ENCODE data around the gene TMPRSS11F.
A peak's percentile ranks its signal among the peaks of the same experiment; 100 is the strongest.
"Not testable (repeated sequence)": the region's sequence is repeated elsewhere in the genome, so short reads cannot be mapped to it uniquely, and the experiment has no call there.

Gene TMPRSS11F

DNA sequence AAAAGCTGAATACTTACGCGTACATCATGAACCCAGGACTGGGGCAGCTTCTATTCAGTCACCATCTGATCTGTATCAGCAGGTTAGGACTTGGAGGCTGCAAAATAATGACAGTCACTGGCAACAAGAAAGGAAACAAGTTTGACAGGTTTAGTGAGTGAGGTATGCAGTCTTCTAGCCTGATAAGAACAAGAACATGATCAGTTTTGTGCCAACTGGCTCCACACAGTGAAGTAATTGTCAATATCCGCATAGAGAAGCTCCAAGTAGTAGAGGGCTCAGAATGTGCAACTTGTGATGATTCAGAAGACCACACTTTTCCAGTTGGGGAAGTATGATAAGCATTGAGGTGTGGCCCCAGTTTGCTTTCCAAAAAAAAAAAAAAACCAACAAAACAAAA is at the start of gene TMPRSS11F:
TMPRSS11F (minus strand) TSS at position 77 of the 400 bp plus-strand sequence; CDS start at position 28, 49 bp downstream.
- no peak for DNase-seq

DNA sequence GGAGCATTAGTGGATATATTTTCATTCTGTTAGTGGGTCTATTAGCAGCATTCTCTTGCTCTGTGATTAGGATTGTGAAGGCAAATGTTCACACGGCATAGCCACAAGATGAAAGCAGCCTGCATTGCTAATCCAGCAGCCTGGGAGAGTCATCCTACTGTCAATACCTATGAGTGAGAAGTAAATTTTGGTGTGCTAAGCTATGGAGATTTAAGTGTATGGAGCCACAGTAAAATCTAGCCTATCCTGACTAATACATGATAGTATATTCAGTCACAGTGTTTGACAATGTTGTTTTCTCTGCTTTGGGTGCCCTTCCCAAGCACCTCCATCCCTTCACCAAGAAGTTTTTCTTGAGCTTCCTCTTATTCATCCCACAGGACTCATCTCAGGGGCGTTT is 47.2 kb upstream of the TMPRSS11F start:
- no peak for DNase-seq

DNA sequence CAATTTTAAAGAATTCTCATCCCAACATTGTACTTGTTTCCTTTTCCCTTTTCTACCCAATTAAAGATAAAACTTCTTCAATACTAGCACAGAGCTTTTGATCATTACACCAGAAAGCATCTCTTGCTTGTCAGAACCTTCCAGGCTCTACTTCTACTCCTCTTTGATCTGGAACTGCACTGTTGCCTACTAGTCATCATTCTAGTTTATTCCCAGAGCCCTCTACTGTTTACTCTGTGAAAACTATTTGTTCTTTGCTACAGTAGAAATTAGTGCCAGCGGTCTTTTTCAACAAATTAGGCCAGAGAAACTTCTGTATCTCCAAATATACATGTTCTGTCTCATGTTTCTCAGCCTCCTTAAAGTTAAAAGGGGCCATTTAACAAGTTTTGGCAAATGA is 46.8 kb upstream of the TMPRSS11F start:
- no peak for DNase-seq

DNA sequence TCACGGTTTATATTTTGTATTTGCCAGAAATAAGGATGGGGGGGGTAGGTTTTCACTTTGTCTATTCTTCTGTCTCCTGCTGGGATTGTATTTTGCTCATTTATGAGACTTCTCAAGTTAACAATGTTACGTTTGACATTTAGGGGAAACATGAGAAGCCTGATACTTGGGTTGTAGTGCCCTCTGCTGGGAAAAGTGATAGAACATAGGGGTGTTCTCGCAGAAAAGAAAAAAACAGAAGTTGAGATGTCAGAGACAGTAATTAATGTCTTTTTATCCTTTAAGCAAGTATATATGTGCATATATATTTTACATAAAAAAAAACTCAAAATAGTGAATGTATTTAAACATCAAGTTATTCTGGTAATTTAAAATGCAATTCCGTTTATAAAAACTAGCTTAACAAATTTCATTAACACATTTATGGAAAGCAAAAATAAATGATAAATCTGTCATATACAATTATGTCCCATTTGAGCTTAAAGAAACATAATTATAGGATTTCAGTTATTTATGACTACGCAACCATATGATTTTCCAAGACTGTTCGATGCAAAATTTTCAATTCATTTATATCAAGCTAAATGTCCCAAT is 46.0 kb upstream of the TMPRSS11F start:
- DNase-seq, result peak; percentile 36

DNA sequence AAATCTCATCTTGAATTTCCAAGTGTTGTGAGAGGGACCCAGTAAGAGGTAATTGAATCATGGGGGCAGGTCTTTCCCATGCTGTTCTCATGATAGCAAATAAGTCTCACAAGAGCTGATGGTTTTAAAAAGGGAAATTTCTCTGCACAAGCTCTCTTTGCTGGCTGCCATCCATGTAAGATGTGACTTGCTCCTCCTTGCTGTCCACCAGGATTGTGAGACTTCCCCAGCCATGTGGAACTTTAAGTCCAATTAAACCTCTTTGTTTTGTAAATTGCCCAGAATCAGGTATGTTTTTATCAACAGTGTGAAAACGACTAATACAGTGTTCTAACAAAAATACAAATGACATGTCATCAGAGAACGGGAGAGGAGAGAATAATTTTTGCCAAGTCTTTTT is 44.7 kb upstream of the TMPRSS11F start:
- DNase-seq, result not testable (repeated sequence)

DNA sequence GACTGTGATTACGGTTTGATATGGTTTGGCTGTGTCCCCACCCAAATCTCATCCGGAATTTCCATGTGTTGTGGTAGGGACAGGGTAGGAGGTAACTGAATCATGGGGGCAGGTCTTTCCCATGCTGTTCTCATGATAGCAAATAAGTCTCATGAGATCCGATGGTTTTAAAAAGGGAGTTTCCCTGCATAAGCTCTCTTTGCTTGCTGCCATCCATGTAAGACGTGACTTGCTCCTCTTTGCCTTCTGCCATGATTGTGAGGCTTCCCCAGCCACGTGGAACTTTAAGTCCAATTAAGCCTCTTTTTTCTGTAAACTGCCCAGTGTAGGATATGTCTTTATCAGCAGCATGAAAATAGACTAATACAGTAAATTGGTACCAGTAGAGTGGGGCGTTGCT is 42.5 kb upstream of the TMPRSS11F start:
- not testable (repeated sequence) for DNase-seq

DNA sequence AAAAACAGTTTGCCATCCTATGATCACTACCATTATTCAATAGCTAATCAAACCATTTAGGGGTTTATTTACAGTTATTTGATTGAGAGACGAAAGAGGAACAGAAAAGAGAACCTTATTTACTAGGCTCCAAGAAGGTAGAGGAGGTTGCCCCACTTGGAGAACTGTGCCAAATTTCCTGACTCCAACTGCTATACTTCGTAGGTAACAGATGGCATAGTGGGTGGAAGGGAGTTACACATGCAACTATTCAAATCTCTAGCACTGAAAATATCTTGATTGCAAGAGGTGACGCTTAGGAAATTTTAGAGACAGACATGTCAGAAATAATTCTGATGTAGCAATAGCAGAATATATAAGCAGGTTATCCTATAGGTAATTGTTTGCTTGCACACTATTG is 38.0 kb upstream of the TMPRSS11F start:
- DNase-seq, result no peak

DNA sequence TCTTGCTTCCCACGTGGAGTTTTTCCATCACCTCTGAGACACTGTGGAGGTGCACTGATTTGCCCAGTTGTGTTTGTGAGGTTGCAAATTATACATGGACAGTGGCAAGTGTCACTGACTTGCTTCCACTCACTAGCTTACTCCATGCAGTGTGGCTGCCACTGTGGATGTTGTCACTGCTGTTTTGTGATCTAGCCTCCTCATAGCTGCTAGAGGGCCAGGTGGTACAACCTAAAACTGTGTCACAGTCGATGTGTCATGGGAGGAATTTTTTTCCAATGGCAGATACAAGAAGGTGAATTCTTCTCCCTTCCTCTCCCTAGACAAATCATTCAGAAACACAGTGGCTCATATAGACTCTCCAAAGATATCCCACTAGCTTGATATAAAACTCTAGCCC is 37.5 kb upstream of the TMPRSS11F start:
- DNase-seq, result no peak

DNA sequence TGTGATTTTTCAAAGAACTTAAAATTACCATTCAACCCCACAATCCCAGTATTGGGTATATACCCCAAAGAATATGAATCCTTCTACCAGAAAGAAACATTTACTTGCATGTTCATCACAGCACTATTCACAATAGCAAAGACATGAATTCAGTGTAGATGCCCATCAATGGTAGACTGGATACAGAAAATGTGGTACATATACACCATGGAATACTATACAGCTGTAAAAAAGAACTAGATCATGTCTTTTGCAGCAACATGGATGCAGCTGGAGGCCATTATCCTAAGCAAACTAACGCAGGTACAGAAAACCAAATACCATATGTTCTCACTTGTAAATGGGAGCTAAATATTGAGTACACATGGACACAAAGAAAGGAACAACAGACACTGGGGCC is 34.1 kb upstream of the TMPRSS11F start:
- no peak for DNase-seq

DNA sequence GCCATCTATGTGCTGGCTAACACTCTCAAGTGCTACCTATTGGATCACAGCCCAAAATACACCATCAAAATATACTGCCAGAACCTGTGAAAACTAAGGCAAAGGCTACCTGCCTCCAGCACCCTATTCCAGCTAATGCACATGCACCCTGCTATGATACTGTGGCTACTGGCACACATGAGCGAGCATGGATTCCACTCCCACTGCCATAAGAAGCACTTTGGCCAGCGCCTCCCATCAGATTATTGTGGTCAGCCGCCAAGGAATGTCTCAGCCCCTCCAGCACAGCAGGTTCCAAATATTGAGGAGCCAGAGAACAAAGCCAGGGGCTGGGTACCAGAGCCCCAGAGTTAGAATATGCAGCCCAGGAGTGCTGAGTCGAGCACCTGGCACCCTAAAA is 32.5 kb upstream of the TMPRSS11F start:
- no peak for DNase-seq

DNA sequence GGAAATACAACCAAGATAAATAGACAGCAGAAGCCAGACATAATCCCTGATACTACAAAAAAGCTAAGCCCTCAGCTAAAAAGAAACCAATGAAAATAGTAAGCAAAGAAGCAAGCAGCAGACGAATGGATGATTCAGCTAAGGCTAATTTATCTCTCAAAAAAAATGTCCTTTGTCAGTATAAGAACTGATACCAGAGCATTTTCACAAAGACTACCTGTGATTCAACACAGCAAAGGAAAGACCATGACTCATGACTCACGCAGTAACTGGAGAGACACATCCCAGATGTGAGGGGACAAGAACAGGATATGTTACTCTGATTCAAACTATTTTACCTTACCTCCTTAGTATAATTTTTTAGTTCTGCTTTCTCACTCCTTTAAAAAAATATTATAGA is 22.7 kb upstream of the TMPRSS11F start:
- no peak for DNase-seq

DNA sequence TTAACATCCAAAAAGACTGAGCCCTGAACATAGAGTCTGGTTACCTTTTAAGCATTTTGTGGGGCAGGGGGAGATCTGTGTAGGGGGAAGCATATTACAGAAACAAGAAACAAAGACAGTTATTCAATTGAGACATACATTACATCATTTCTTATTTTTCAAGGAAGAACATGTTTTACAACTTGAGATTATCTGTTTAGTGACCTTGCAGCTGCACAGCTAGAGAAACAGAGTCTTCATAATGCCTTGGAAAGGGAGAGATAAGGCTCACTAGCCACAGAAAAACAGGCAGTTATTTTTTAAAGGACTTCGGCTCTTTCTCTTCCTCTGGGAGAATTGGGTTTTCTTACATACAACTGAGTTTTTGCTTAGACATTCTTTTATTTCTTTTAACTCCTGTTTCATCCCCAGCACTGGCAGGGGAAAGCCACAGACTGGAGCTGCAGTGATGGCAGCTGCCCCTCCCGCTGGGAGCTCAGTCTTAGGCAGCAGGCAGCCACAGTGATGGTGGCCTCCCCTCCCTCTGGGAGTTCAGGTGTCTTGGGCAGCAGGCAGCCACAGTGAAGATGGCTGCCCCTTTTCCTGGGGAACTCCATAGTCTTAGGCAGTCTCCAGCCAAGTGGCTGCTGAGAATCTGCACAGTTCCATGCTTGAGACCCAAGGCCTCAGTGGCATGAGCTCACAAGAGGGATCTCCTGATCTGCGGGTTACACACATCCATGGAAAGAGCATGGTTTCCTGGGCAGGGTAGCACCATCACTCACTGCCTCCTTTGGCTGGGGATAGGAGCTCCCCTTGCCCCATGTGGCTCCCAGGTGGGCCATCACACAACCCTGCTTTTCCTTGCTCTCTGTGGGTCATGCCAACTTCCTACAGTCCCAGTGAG is 19.4 kb upstream of the TMPRSS11F start:
- no peak for DNase-seq

DNA sequence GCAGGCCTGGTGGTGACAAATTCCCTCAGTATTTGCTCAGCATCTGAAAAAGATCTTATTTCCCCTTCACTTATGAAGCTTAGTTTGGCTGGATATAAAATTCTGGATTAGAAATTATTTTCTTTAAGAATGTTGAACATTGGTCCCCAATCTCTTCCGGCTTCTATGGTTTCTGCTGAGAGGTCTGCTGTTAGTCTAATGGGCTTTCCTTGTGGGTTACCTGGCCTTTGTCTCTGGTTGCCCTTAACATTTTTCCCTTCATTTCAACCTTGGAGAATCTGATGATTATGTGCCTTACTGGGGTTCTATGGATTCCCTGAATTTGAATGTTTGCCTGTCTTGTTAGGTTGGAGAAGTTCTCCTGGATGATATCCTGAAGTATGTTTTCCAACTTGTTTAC is 17.4 kb upstream of the TMPRSS11F start:
- DNase-seq, result no peak

DNA sequence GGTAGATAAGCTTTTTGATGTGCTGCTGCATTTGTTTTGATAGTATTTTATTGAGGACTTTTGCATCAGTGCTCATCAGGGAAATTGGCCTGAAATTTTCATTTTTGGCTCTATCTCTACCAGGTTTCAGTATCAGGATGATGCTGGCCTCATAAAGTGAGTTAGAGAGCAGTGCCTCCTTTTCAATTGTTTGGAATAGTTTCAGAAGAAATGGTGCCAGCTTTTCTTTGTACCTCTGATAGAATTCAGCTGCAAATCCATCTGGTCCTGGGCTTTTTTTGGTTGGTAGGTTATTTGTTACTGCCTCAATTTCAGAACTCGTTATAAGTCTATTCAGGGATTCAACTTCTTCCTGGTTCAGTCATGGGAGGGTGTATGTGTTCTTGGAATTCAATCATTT is 15.6 kb upstream of the TMPRSS11F start:
- no peak for DNase-seq

DNA sequence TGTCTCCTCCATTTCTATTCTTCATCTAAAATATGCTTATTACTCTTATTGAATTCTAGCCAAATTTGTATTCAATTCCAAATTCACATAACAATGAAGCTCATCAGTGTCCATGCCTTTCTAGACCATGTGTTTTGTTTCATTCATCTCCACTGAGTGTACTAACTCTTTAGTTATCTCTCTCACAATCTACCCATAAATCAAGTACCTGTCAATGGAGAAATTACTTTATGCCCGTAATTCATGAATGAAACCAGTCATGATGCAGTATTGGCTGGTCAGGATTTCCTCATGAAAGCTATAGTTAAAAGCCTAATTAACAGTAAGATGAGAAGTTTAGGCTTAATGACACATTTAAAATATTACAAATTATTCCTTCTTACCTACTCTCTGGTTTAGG is 12.2 kb upstream of the TMPRSS11F start:
- no peak for DNase-seq

DNA sequence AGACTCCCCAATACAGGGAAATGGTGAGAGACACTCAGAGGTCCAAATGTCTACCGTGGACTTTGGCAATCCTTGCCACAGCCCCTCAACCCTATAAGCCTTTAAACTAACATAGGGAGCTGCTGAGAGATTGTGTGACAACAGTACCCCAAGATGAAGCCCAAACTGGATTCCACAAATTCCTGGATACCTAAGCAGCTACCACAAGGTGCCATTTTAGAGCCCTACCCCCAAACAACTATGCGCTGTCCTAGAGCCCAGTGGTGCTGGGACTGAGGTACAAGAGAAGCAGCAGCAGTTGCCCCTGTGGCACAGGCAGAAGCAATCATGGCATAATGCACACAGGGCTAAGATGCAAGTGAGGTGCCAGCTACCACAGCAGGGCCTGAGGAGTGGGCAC is 2.7 kb upstream of the TMPRSS11F start:
- no peak for DNase-seq

DNA sequence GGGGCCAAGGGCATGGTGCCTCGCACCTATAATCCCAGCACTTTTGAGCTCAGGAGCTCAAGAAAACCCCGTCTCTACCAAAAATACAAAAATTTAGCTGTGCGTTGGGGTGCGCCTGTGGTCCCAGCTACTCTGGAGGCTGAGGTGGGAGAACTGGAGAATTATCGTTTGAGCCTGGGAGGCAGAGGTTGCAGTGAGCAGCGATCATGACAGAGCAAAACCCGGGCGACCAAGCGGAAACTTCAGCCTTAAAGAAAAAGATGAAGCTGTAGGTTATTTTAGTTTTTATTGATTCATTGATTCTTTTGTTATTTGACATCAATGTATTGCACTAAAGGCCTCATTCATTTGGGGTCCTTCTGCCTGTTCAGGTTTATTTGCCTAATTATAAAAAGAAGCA is 5.4 kb downstream of the TMPRSS11F start:
- DNase-seq, result no peak

DNA sequence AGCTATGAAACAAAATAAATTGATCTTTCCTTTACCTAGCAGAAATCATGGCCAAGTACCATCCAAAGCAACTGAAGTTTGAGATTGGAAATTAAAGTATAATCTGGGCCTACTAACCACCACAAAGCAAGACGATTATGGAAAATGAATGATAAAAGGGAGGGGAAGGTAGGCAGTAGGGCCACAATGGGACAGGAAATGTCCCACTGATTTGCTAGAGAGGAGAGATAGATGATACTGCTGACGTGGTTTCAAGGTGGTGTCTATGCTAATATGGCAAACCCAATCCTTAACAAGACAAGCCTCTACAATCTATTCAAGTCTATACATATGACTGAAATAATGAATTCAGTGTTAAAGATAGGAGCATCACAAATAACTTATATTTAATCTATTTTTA is 6.1 kb downstream of the TMPRSS11F start:
- DNase-seq, result no peak

DNA sequence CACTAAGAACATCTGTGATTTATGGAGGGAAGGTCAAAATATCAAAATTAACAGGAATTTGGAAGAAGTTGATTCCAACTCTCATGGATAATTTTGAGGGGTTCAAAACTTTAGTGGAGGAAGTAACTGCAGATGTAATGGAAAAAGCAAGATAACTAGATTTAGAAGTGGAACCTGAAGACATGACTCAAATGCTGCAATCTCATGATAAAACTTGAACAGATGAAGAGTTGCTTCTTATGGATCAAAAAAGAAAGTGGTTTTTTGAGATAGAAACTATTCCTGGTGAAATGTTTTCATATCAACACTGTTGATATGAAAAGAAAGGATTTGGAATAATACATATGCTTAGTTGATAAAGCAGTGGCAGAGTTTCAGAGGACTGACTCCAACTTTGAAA is 9.7 kb downstream of the TMPRSS11F start:
- DNase-seq, result no peak

DNA sequence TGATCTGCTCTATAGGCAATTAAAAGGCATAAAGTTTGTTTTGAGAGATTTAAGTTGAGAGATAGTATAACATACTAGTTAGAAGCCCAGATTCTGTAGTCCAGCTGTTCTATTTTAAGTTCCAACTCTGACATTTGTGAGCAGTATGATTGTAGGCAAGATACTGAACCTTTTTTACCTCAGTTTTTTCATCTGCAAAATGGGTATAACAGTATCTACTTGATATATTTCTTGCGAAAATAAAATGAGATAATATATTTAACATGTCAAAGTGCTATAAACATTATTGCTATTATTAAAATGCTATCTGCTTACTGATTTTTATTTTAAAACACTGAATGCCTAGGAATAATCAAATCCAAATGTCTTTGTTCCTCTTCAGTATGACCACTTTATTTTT is 19.2 kb downstream of the TMPRSS11F start:
- no peak for DNase-seq

DNA sequence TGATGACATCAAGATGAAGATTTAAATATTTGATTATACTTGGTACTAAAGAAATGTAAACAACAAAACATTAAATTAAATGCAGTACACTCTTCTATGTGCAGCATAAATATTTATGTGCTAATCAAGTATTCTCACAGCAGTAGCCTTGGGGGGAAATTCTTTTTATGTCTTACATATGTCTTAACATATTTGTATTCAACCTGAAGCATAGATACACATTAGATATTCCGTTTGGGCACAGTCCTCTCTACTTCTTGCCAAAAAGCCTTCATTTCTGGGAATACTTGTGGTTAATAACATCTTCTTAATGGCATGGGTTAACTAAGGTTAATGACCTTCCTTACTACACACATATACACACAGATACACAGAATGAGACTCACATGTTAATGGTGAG is 19.8 kb downstream of the TMPRSS11F start:
- no peak for DNase-seq

DNA sequence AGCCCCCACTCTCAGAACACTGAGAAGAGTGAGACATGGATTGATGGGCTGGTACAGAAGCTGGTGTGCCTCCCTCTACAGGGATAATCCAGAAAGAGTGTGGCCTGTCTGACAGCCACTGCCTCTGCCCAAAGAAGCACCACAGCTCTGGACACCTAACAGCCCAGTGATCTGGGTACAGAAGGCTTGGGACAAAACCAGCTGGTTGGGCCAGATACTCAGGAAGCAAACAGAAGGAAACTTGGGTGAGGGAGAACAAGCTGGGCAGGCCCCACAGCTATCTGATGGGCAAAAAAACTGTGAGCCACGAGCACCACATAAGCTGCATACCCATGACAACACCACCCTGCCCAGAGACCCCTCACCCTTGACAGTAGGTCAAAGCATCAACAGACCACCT is 46.9 kb downstream of the TMPRSS11F start:
- no peak for DNase-seq

DNA sequence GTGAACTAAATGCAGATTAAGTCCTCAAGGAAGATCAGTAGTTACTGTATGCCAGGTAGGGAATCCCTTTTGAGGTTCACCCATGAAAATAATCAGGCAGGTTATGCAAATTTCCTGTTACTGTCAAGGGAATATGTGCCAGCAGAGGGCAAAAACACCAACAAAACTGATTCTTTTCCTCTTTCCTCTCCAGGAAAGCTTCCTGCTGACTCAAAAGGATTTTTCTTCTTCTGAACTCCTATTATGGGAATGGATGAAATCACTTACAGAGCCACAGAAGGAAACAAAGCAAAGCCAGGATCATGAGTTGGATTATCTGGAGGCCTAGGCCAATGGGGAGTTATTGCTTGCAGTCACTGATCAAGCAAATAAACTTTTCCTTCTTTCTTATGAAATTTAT is 49.7 kb downstream of the TMPRSS11F start:
- no peak for DNase-seq

DNA sequence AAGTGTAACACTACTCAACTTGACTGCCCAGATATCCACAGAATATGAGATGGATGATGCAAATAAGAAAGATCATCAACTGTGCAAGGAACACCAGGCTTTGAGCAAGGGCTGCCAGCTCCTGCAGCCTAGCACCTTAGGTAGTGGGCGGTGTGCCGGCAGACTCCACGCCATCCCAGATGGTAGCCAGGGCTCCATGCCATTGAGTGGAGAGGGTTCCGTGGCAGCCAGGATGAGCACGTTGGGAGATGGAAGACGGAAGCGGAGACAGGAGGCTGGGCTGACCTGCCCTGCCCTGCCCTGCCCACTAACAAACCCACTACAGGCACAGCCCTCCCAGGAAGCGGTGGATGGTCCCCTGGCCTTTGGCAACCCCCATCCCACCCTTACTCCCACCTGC is 51.9 kb downstream of the TMPRSS11F start:
- DNase-seq, result no peak

DNA sequence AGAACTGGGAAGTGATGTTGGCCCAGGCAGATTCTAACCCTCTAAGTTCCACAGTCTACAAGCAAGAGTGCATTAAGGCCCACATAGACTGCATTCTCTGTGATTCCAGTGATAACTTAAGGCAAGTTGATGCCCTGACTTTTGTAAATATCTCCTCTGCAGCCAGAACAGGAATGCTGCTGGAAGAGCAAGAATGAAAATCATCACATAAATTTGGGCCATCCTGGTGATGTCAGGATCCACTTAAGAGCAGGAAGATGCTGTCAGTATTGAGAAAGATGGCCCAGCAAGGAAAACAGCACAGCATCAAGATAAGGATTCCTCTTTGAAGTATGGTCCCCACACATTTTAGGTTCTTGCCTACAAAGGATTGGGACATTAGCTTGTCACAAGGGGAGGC is 52.4 kb downstream of the TMPRSS11F start:
- DNase-seq, result no peak

Data from NCI-H345 (cell line).